PC-9 (cell line): ENCODE results near the gene ZBTB9.

Experiments
- CTCF ChIP-seq: fragments of 200-600 bp; sonication (generic); conservative IDR thresholded peaks from 2 replicates; pipeline ENCODE4 v1.6.1; 2017; ENCODE audit warnings: mixed run types, antibody characterized with exemption, mild to moderate bottlenecking, moderate library complexity
- EZH2 ChIP-seq: fragments of 200-600 bp; sonication (generic); IDR thresholded peaks from 2 replicates; pipeline ENCODE4 v1.8.0; 2017; ENCODE audit warnings: antibody characterized with exemption, low read depth

- TF ChIP-seq EZH2 (no peak), CTCF (no peak)
These were observed 13.6 kb upstream of the ZBTB9 start for GRCh38 chr6:33440649-33441309.
